ENCODE measurements around the gene INTS13. TPM values are rescaled to one million over a fixed set of nuclear protein-coding genes. Genes with fewer than 3 reads are reported as not detected.

Gene INTS13
- total and polyA plus RNA-seq, 4 donors: 6.6 to 19.7 (median 10.2) TPM

GRCh38 chr12:26855337-26855736 lies 82.4 kb downstream of the INTS13 start:
- Histone ChIP-seq H3K9me3 (ENCODE audit: control insufficient read depth in 4 of 4, low read length in 3 of 4) (no peaks in the 10 kb centered on the region), H3K27me3 (ENCODE audit: control insufficient read depth in 4 of 4, insufficient read depth in 4 of 4, low read length in 3 of 4) (no peaks in the 10 kb centered on the region), H3K4me3 (ENCODE audit: low read depth in 1 of 3, low read length in 3 of 3) (no peak overlapping the region), H3K9ac (ENCODE audit: low read depth in 1 of 2, low read length in 2 of 2) (no peak overlapping the region), H3K4me1 (ENCODE audit: control insufficient read depth in 4 of 4, insufficient read depth in 4 of 4, low read length in 3 of 4) (peaks cover 0 to 15% (median 5%) of the 10 kb centered on the region in 4 donors), H3K36me3 (ENCODE audit: control insufficient read depth in 4 of 4, insufficient read depth in 3 of 4, low read depth in 1 of 4, low read length in 3 of 4) (no peaks in the 10 kb centered on the region), H3K27ac (ENCODE audit: low read depth in 1 of 2, low read length in 2 of 2) (no peak overlapping the region)
- 72% methylated on average over 1 of the region's 1 CpG for WGBS
- DNase-seq (ENCODE audit: low spot score): no peak
- TF ChIP-seq NR2F2 (IDR thresholded peaks at IDR 0.05) (no peak), MAX (IDR thresholded peaks at IDR 0.05) (no peak), TAF1 (conservative IDR thresholded peaks at IDR 0.05) (no peak), RXRA (IDR thresholded peaks at IDR 0.05) (no peak), HNF4A (conservative IDR thresholded peaks at IDR 0.05) (no peak), HNF4G (IDR thresholded peaks at IDR 0.05) (no peak), SP1 (IDR thresholded peaks at IDR 0.05) (no peak), GABPA (IDR thresholded peaks at IDR 0.05 in 1 of 2, conservative IDR thresholded peaks at IDR 0.05 in 1 of 2) (no peak), ZBTB33 (IDR thresholded peaks at IDR 0.05) (no peak), FOXA2 (IDR thresholded peaks at IDR 0.05) (no peak), FOXA1 (IDR thresholded peaks at IDR 0.05) (no peak), EGR1 (IDR thresholded peaks at IDR 0.05; ENCODE audit: low read depth in 2 of 2) (no peak), JUND (IDR thresholded peaks at IDR 0.05) (no peak), RAD21 (IDR thresholded peaks at IDR 0.05) (no peak), YY1 (IDR thresholded peaks at IDR 0.05) (no peak)
- TF ChIP-seq, protein P1, sequence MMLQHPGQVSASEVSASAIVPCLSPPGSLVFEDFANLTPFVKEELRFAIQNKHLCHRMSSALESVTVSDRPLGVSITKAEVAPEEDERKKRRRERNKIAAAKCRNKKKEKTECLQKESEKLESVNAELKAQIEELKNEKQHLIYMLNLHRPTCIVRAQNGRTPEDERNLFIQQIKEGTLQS (IDR thresholded peaks at IDR 0.05): no peak
- TF ChIP-seq, protein P2, sequence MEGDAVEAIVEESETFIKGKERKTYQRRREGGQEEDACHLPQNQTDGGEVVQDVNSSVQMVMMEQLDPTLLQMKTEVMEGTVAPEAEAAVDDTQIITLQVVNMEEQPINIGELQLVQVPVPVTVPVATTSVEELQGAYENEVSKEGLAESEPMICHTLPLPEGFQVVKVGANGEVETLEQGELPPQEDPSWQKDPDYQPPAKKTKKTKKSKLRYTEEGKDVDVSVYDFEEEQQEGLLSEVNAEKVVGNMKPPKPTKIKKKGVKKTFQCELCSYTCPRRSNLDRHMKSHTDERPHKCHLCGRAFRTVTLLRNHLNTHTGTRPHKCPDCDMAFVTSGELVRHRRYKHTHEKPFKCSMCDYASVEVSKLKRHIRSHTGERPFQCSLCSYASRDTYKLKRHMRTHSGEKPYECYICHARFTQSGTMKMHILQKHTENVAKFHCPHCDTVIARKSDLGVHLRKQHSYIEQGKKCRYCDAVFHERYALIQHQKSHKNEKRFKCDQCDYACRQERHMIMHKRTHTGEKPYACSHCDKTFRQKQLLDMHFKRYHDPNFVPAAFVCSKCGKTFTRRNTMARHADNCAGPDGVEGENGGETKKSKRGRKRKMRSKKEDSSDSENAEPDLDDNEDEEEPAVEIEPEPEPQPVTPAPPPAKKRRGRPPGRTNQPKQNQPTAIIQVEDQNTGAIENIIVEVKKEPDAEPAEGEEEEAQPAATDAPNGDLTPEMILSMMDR (IDR thresholded peaks at IDR 0.05; ENCODE audit: low read depth, low read length, missing input control): no peak
- TF ChIP-seq, protein P3, sequence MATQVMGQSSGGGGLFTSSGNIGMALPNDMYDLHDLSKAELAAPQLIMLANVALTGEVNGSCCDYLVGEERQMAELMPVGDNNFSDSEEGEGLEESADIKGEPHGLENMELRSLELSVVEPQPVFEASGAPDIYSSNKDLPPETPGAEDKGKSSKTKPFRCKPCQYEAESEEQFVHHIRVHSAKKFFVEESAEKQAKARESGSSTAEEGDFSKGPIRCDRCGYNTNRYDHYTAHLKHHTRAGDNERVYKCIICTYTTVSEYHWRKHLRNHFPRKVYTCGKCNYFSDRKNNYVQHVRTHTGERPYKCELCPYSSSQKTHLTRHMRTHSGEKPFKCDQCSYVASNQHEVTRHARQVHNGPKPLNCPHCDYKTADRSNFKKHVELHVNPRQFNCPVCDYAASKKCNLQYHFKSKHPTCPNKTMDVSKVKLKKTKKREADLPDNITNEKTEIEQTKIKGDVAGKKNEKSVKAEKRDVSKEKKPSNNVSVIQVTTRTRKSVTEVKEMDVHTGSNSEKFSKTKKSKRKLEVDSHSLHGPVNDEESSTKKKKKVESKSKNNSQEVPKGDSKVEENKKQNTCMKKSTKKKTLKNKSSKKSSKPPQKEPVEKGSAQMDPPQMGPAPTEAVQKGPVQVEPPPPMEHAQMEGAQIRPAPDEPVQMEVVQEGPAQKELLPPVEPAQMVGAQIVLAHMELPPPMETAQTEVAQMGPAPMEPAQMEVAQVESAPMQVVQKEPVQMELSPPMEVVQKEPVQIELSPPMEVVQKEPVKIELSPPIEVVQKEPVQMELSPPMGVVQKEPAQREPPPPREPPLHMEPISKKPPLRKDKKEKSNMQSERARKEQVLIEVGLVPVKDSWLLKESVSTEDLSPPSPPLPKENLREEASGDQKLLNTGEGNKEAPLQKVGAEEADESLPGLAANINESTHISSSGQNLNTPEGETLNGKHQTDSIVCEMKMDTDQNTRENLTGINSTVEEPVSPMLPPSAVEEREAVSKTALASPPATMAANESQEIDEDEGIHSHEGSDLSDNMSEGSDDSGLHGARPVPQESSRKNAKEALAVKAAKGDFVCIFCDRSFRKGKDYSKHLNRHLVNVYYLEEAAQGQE (IDR thresholded peaks at IDR 0.05): no peak

Other genes with a start within 250 kb of the INTS13 start
- gene ITPR2, start 104.8 kb downstream of the INTS13 start, total RNA-seq: 10 to 100 TPM; 51.6 to 93.3 TPM
- 10 to 100 TPM; 11.7 to 19.2 TPM for gene ITPR2, start 104.8 kb downstream of the INTS13 start, polyA plus RNA-seq
- 10 to 100 TPM; 35.5 to 76.0 TPM for gene FGFR1OP2, start 489 bp upstream of the INTS13 start, total RNA-seq
- gene FGFR1OP2, start 489 bp upstream of the INTS13 start, polyA plus RNA-seq: 10 to 100 TPM; 11.9 to 19.7 TPM
- gene TM7SF3, start 76.4 kb upstream of the INTS13 start, total RNA-seq: 10 to 100 TPM; 54.3 to 60.8 TPM
- 10 to 100 TPM; 21.5 to 35.0 TPM for gene TM7SF3, start 76.4 kb upstream of the INTS13 start, polyA plus RNA-seq
- gene MED21, start 84.6 kb upstream of the INTS13 start, total RNA-seq: 10 to 100 TPM; 27.6 to 33.2 TPM
- gene MED21, start 84.6 kb upstream of the INTS13 start, polyA plus RNA-seq: 10 to 100 TPM in 1 of 2 donors, 1 to 10 TPM in 1; 9.7 to 13.3 TPM
- gene C12orf71, start 144.6 kb upstream of the INTS13 start, total RNA-seq: not detected
- gene C12orf71, start 144.6 kb upstream of the INTS13 start, polyA plus RNA-seq: not detected

Measured in liver (tissue), 9 donors.